PC-3 (cell line): ENCODE data around the gene PRSS36. TPM values are rescaled to one million over a fixed set of nuclear protein-coding genes. Genes with fewer than 3 reads are reported as not detected.
"Not testable (repeated sequence)": the region's sequence is repeated elsewhere in the genome, so short reads cannot be mapped to it uniquely, and the experiment has no call there.

Experiments
- ATAC-seq: fragments of 200-7000 bp; cut with Tn5 transposase; 2 replicates; pipeline ENCODE4 v1.9.1; 2020; ENCODE audit warnings: mild to moderate bottlenecking, moderate library complexity
- BruUV-seq: library from RNA; stranded (reverse); fragments of 400-500 nt; replicated peaks from 2 replicates; lab custom pipeline; 2021; lab: Mats Ljungman, UMichigan
- CTCF ChIA-PET: fragments of 300-600 bp; sonication (Branson Sonifier 250); formaldehyde crosslinking; loops from one replicate; lab custom pipeline; 2022; ENCODE audit warnings: antibody characterized with exemption; lab: Charles Lee
- POLR2A ChIA-PET: fragments of 300-600 bp; sonication (Branson Sonifier 250); formaldehyde crosslinking; loops from one replicate; lab custom pipeline; 2022; ENCODE audit warnings: antibody characterized with exemption; ENCODE audit not compliant: unreplicated experiment; lab: Charles Lee
- DNase-seq: peaks from one replicate; pipeline ENCODE4 v3.0.0-alpha.2; 2015
- H2AFZ ChIP-seq: fragments of 300-600 bp; sonication (generic); 2 replicates; pipeline ENCODE4 v1.6.0; 2016; ENCODE audit warnings: antibody characterized with exemption, low read length
- H3F3A ChIP-seq: fragments of 300-600 bp; sonication (generic); one replicate; pipeline ENCODE4 v1.6.0; 2017; ENCODE audit warnings: antibody characterized with exemption, low read length, control low read depth, mild to moderate bottlenecking; ENCODE audit not compliant: unreplicated experiment
- H3K27ac ChIP-seq: fragments of 300-600 bp; sonication (generic); 2 replicates; pipeline ENCODE4 v1.5.1; 2016; ENCODE audit warnings: mild to moderate bottlenecking, low read length
- H3K27me3 ChIP-seq: fragments of 300-600 bp; sonication (generic); 2 replicates; pipeline ENCODE4 v1.6.1; 2016; ENCODE audit warnings: low read length, mixed read lengths
- H3K36me3 ChIP-seq: fragments of 300-600 bp; sonication (generic); 2 replicates; pipeline ENCODE4 v1.6.1; 2016; ENCODE audit warnings: low read depth, mixed run types, low read length, mixed read lengths
- H3K4me1 ChIP-seq: fragments of 300-600 bp; sonication (generic); 2 replicates; pipeline ENCODE4 v1.5.1; 2016; ENCODE audit warnings: low read length; ENCODE audit not compliant: insufficient read depth
- H3K4me2 ChIP-seq: fragments of 300-600 bp; sonication (generic); 2 replicates; pipeline ENCODE4 v1.6.0; 2016; ENCODE audit warnings: low read length
- H3K4me3 ChIP-seq: fragments of 300-600 bp; sonication (generic); 2 replicates; pipeline ENCODE4 v1.5.1; 2016; ENCODE audit warnings: mild to moderate bottlenecking, low read length, mixed read lengths
- H3K79me2 ChIP-seq: fragments of 300-600 bp; sonication (generic); 2 replicates; pipeline ENCODE4 v1.6.1; 2017; ENCODE audit warnings: low read length, mixed read lengths
- H3K9ac ChIP-seq: fragments of 300-600 bp; sonication (generic); 2 replicates; pipeline ENCODE4 v1.6.0; 2016; ENCODE audit warnings: mild to moderate bottlenecking, low read length
- H3K9me2 ChIP-seq: fragments of 300-600 bp; sonication (generic); replicated peaks from 2 replicates; pipeline ENCODE4 v1.6.1; 2016; ENCODE audit warnings: mixed run types, low read length, mixed read lengths
- H3K9me3 ChIP-seq: fragments of 300-600 bp; sonication (generic); 2 replicates; pipeline ENCODE4 v1.6.1; 2016; ENCODE audit warnings: low read length, mixed read lengths
- H4K20me1 ChIP-seq: fragments of 300-600 bp; sonication (generic); 2 replicates; pipeline ENCODE4 v1.6.1; 2016; ENCODE audit warnings: low read length, mixed read lengths
- CTCF ChIP-seq: fragments of 300-600 bp; sonication (generic); conservative IDR thresholded peaks from 2 replicates; pipeline ENCODE4 v1.5.1; 2017; ENCODE audit warnings: antibody characterized with exemption, low read depth, mild to moderate bottlenecking, low read length
- EZH2 ChIP-seq: fragments of 300-600 bp; sonication (generic); IDR thresholded peaks from one replicate; pipeline ENCODE4 v1.6.1; 2017; ENCODE audit warnings: antibody characterized with exemption, mild to moderate bottlenecking, low read length; ENCODE audit not compliant: unreplicated experiment
- EZH2phosphoT487 ChIP-seq: fragments of 300-600 bp; sonication (generic); IDR thresholded peaks from 2 replicates; pipeline ENCODE4 v1.6.1; 2018; ENCODE audit warnings: mild to moderate bottlenecking, antibody characterized with exemption, low read length, borderline replicate concordance
- intact Hi-C: fragments of 100-400 bp; cut with micrococcal nuclease; formaldehyde crosslinking; loops from 2 replicates; pipeline ENCODE4 v1.9.0; 2023
- total RNA-seq: library from RNA; depleted of rRNA; stranded (reverse); fragments of >200 nt; gene quantifications from 2 replicates; pipeline ENCODE4 v1.2.3, GENCODE V29; 2014

The PRSS36 gene
- total RNA-seq, 1 experiment from 2014 or later: 0.51 TPM

- intact Hi-C loops: loop anchor here (10.0 kb wide), 1 partner anchor 123 kb away; no protein-coding TSS in a partner anchor
- no peak overlapping the region for H3K4me3 ChIP-seq
- H3F3A ChIP-seq: no peaks in the 10 kb centered on the region
- no peak overlapping the region for H2AFZ ChIP-seq
- CTCF ChIA-PET: no interaction called here
- no peaks in the 10 kb centered on the region for H3K9me2 ChIP-seq
- H3K4me1 ChIP-seq: no peaks in the 10 kb centered on the region
- POLR2A ChIA-PET: no interaction called here
- H3K27me3 ChIP-seq: no peaks in the 10 kb centered on the region
- no peaks in the 10 kb centered on the region for H3K79me2 ChIP-seq
- ATAC-seq: no peak
- no TSS peak for BruUV-seq
- H3K4me2 ChIP-seq: no peak overlapping the region
- no peak for DNase-seq
- no peaks in the 10 kb centered on the region for H4K20me1 ChIP-seq
- no peaks in the 10 kb centered on the region for H3K36me3 ChIP-seq
- TF ChIP-seq EZH2phosphoT487 (no peak), CTCF (no peak), EZH2 (no peak)
- H3K9me3 ChIP-seq: no peaks in the 10 kb centered on the region
- no peak overlapping the region for H3K9ac ChIP-seq
- no peak overlapping the region for H3K27ac ChIP-seq
Observed at GRCh38 chr16:31147574-31147973, 2.3 kb downstream of the PRSS36 start.

GRCh38 chr16:31145398-31145990 lies 4.4 kb downstream of the PRSS36 start:
- intact Hi-C loops: loop anchor here (10.0 kb wide), 1 partner anchor 121 kb away; no protein-coding TSS in a partner anchor
- DNase-seq (no peak), ATAC-seq (no peak)
- H4K20me1 ChIP-seq: no peaks in the 10 kb centered on the region
- no peaks in the 10 kb centered on the region for H3K9me2 ChIP-seq
- no peaks in the 10 kb centered on the region for H3F3A ChIP-seq
- no peak overlapping the region for H3K4me3 ChIP-seq
- no peaks in the 10 kb centered on the region for H3K36me3 ChIP-seq
- no peaks in the 10 kb centered on the region for H3K9me3 ChIP-seq
- CTCF ChIA-PET: no interaction called here
- H3K79me2 ChIP-seq: no peaks in the 10 kb centered on the region
- H3K9ac ChIP-seq: no peak overlapping the region
- H3K4me2 ChIP-seq: no peak overlapping the region
- H3K27ac ChIP-seq: no peak overlapping the region
- POLR2A ChIA-PET: no interaction called here
- BruUV-seq: no TSS peak
- TF ChIP-seq EZH2phosphoT487: no peak
- H3K27me3 ChIP-seq: no peaks in the 10 kb centered on the region
- H3K4me1 ChIP-seq: peaks cover 8% of the 10 kb centered on the region
- no peak overlapping the region for H2AFZ ChIP-seq

- H3K36me3 ChIP-seq, DNase-seq, H3K27me3 ChIP-seq, ATAC-seq, H3K4me3 ChIP-seq, H3K4me1 ChIP-seq, CTCF ChIA-PET, H2AFZ ChIP-seq, POLR2A ChIA-PET, H3F3A ChIP-seq, H3K27ac ChIP-seq, H3K9ac ChIP-seq, BruUV-seq, H3K79me2 ChIP-seq, H4K20me1 ChIP-seq, H3K4me2 ChIP-seq, H3K9me3 ChIP-seq, H3K9me2 ChIP-seq: not testable (repeated sequence)
- intact Hi-C loops: loop anchor here (5.0 to 10.0 kb wide), 2 partner anchors 120 to 298 kb away; partner anchors contain the start of gene ZNF843
Observed at GRCh38 chr16:31144418-31144817, 5.4 kb downstream of the PRSS36 start.
